Muscle layer of duodenum (tissue), 2 donors: ENCODE data around the gene RILPL2.
A peak's percentile ranks its signal among the peaks of the same experiment; 100 is the strongest.
"Not testable (repeated sequence)": the region's sequence is repeated elsewhere in the genome, so short reads cannot be mapped to it uniquely, and the experiment has no call there.

ENCODE experiments used
- H3K27ac ChIP-seq: one replicate; pipeline ENCODE4 v1.7.0; 2013; ENCODE audit warnings: mild to moderate bottlenecking, low read length
- H3K27me3 ChIP-seq: one replicate; pipeline ENCODE4 v1.7.0; 2013; ENCODE audit warnings: low read depth, mild to moderate bottlenecking, control low read depth, low read length
- H3K36me3 ChIP-seq, 2 donors: one replicate each; pipeline ENCODE4 v1.7.0; 2013; ENCODE audit warnings: low read length in 2 of 2, control low read depth in 1 of 2, mild to moderate bottlenecking in 1 of 2; ENCODE audit not compliant: insufficient read depth in 2 of 2, control insufficient read depth in 1 of 2
- H3K4me1 ChIP-seq, 2 donors: one replicate each; pipeline ENCODE4 v1.7.0; 2013; ENCODE audit warnings: low read length in 2 of 2, mild to moderate bottlenecking in 2 of 2, control low read depth in 1 of 2, moderate library complexity in 1 of 2; ENCODE audit not compliant: insufficient read depth in 2 of 2, control insufficient read depth in 1 of 2
- H3K4me3 ChIP-seq, 2 donors: one replicate each; pipeline ENCODE4 v1.7.0; 2013; ENCODE audit warnings: low read length in 2 of 2, low read depth in 1 of 2, mild to moderate bottlenecking in 1 of 2
- H3K9me3 ChIP-seq, 2 donors: one replicate each; pipeline ENCODE4 v1.7.0; 2013; ENCODE audit warnings: low read length in 2 of 2, control low read depth in 1 of 2, mild to moderate bottlenecking in 1 of 2; ENCODE audit not compliant: control insufficient read depth in 1 of 2
- donor health status: healthy.

The RILPL2 gene

GRCh38 chr12:123436017-123436964 is at the start of gene RILPL2:
Gene RILPL2, minus strand, starts transcription at chr12:123436684. Its CDS starts 264 bp downstream, at chr12:123436420.
- H3K4me1 ChIP-seq, result peaks cover 0 to 22% of the 10 kb centered on the region in 2 donors
- H3K27me3 ChIP-seq, result no peaks in the 10 kb centered on the region
- H3K27ac ChIP-seq, result peak within 1 kb of the TSS; percentile 39
- H3K9me3 ChIP-seq, result no peaks in the 10 kb centered on the region
- H3K36me3 ChIP-seq, result no peaks in the 10 kb centered on the region
- H3K4me3 ChIP-seq, result peak within 1 kb of the TSS; percentile 69 to 98

GRCh38 chr12:123485756-123486155 is 49.3 kb upstream of the RILPL2 start:
- H3K9me3 ChIP-seq, result no peaks in the 10 kb centered on the region
- H3K4me3 ChIP-seq, result no peak overlapping the region
- no peaks in the 10 kb centered on the region for H3K4me1 ChIP-seq
- H3K27ac ChIP-seq, result no peak overlapping the region
- peaks cover 0 to 43% of the 10 kb centered on the region in 2 donors for H3K36me3 ChIP-seq
- H3K27me3 ChIP-seq, result no peaks in the 10 kb centered on the region

GRCh38 chr12:123483602-123484248 is 47.2 kb upstream of the RILPL2 start:
- no peaks in the 10 kb centered on the region for H3K9me3 ChIP-seq
- H3K27ac ChIP-seq, result no peak overlapping the region
- H3K4me1 ChIP-seq, result peaks cover 3 to 4% of the 10 kb centered on the region in 2 donors
- H3K36me3 ChIP-seq, result peaks cover 0 to 45% of the 10 kb centered on the region in 2 donors
- no peak overlapping the region for H3K4me3 ChIP-seq
- no peaks in the 10 kb centered on the region for H3K27me3 ChIP-seq

- H3K27me3 ChIP-seq, result no peaks in the 10 kb centered on the region
- H3K36me3 ChIP-seq, result peaks cover 0 to 42% of the 10 kb centered on the region in 2 donors
- H3K9me3 ChIP-seq, result no peaks in the 10 kb centered on the region
- no peak overlapping the region for H3K27ac ChIP-seq
- peaks cover 3 to 4% of the 10 kb centered on the region in 2 donors for H3K4me1 ChIP-seq
- H3K4me3 ChIP-seq, result no peak overlapping the region
These were observed 46.4 kb upstream of the RILPL2 start for GRCh38 chr12:123482876-123483275.

- H3K4me3 ChIP-seq, H3K4me1 ChIP-seq, H3K27me3 ChIP-seq, H3K9me3 ChIP-seq, H3K27ac ChIP-seq: not testable (repeated sequence)
- H3K36me3 ChIP-seq, result peaks cover 0 to 49% of the 10 kb centered on the region in 2 donors
These were observed 44.8 kb upstream of the RILPL2 start for GRCh38 chr12:123481251-123481650.

- peaks cover 0 to 43% of the 10 kb centered on the region in 2 donors for H3K36me3 ChIP-seq
- no peaks in the 10 kb centered on the region for H3K9me3 ChIP-seq
- H3K27ac ChIP-seq, result peak overlapping the region; percentile 62
- no peak overlapping the region for H3K4me3 ChIP-seq
- H3K27me3 ChIP-seq, result no peaks in the 10 kb centered on the region
- H3K4me1 ChIP-seq, result peaks cover 3 to 4% of the 10 kb centered on the region in 2 donors
These were observed 43.1 kb upstream of the RILPL2 start for GRCh38 chr12:123479442-123480180.

- Histone ChIP-seq H3K36me3 (peaks cover 0 to 35% of the 10 kb centered on the region in 2 donors), H3K4me1 (peaks cover 3 to 4% of the 10 kb centered on the region in 2 donors), H3K27ac (peak overlapping the region; percentile 62), H3K27me3 (no peaks in the 10 kb centered on the region), H3K9me3 (no peaks in the 10 kb centered on the region), H3K4me3 (no peak overlapping the region)
These were observed 42.3 kb upstream of the RILPL2 start for GRCh38 chr12:123478762-123479161.

- no peak overlapping the region for H3K27ac ChIP-seq
- no peaks in the 10 kb centered on the region for H3K27me3 ChIP-seq
- H3K4me1 ChIP-seq, result peaks cover 3 to 4% of the 10 kb centered on the region in 2 donors
- no peak overlapping the region for H3K4me3 ChIP-seq
- no peaks in the 10 kb centered on the region for H3K9me3 ChIP-seq
- peaks cover 0 to 29% of the 10 kb centered on the region in 2 donors for H3K36me3 ChIP-seq
These were observed 41.6 kb upstream of the RILPL2 start for GRCh38 chr12:123478069-123478468.

GRCh38 chr12:123475246-123475703 is 38.8 kb upstream of the RILPL2 start:
- no peak overlapping the region for H3K4me3 ChIP-seq
- peaks cover 10 to 48% of the 10 kb centered on the region in 2 donors for H3K36me3 ChIP-seq
- no peaks in the 10 kb centered on the region for H3K9me3 ChIP-seq
- H3K4me1 ChIP-seq, result no peaks in the 10 kb centered on the region
- H3K27ac ChIP-seq, result no peak overlapping the region
- H3K27me3 ChIP-seq, result no peaks in the 10 kb centered on the region

- Histone ChIP-seq H3K27ac (no peak overlapping the region), H3K4me3 (no peak overlapping the region), H3K4me1 (no peaks in the 10 kb centered on the region), H3K27me3 (no peaks in the 10 kb centered on the region), H3K9me3 (no peaks in the 10 kb centered on the region), H3K36me3 (peaks cover 10 to 44% of the 10 kb centered on the region in 2 donors)
These were observed 38.2 kb upstream of the RILPL2 start for GRCh38 chr12:123474485-123475245.
